H1 (cell line): ENCODE data around the gene HNRNPM. TPM values are rescaled to one million over a fixed set of nuclear protein-coding genes. Genes with fewer than 3 reads are reported as not detected.

ENCODE experiments used
- CTCF ChIA-PET: fragments of 300-600 bp; sonication (Branson Sonifier 250); formaldehyde crosslinking; loops from one replicate; lab custom pipeline; 2021; ENCODE audit not compliant: partially characterized antibody; lab: Charles Lee
- POLR2A ChIA-PET: fragments of 300-600 bp; sonication (Branson Sonifier 250); formaldehyde crosslinking; loops from one replicate; lab custom pipeline; 2021; ENCODE audit warnings: inconsistent platforms; ENCODE audit not compliant: partially characterized antibody; lab: Charles Lee
- DNase-seq, 2 experiments: peaks; one replicate each; pipeline versions ENCODE4 v3.0.0 to v3.0.0-alpha.2; 2010 to 2022; ENCODE audit warnings: low spot score in 2 of 2, low read depth in 1 of 2, mixed read lengths in 1 of 2
- FAIRE-seq: peaks from 2 replicates; lab custom pipeline; 2011; peaks lifted over from hg19 to GRCh38; lab: Jason Lieb, UNC
- H2AFZ ChIP-seq: 2 replicates; pipeline ENCODE4 v1.8.1; 2012; ENCODE audit warnings: low read length, inconsistent platforms
- H2AK5ac ChIP-seq: 2 replicates; pipeline ENCODE4 v1.6.1; 2013; ENCODE audit warnings: low read depth, low read length
- H2BK120ac ChIP-seq: replicated peaks from 2 replicates; pipeline ENCODE3; 2013; ENCODE audit warnings: low read depth, low read length, inconsistent platforms
- H2BK12ac ChIP-seq: 2 replicates; pipeline ENCODE4 v1.6.1; 2013; ENCODE audit warnings: low read depth, low read length
- H2BK15ac ChIP-seq: 2 replicates; pipeline ENCODE4 v1.6.1; 2013; ENCODE audit warnings: low read length
- H2BK20ac ChIP-seq: 2 replicates; pipeline ENCODE4 v1.6.1; 2013; ENCODE audit warnings: low read length
- H2BK5ac ChIP-seq: 2 replicates; pipeline ENCODE4 v1.6.1; 2013; ENCODE audit warnings: low read depth, low read length
- H3K14ac ChIP-seq: 2 replicates; pipeline ENCODE4 v1.6.1; 2013; ENCODE audit warnings: inconsistent platforms; ENCODE audit not compliant: insufficient read length
- H3K18ac ChIP-seq: 2 replicates; pipeline ENCODE4 v1.6.1; 2013; ENCODE audit warnings: low read length; ENCODE audit errors: extremely low read depth
- H3K23ac ChIP-seq: 2 replicates; pipeline ENCODE4 v1.6.1; 2013; ENCODE audit warnings: inconsistent platforms; ENCODE audit not compliant: insufficient read length
- H3K23me2 ChIP-seq: 2 replicates; pipeline ENCODE4 v1.6.1; 2013; ENCODE audit warnings: low read depth, low read length
- H3K27ac ChIP-seq: 2 replicates; pipeline ENCODE4 v1.6.1; 2011; ENCODE audit warnings: low read depth, low read length, inconsistent platforms
- H3K27me3 ChIP-seq, 4 experiments: replicated peaks in 1 of 4; 1 replicate in 1 of 4; 2 replicates in 3 of 4; pipeline versions ENCODE4 v1.6.1 to v1.8.1; 2011 to 2013; ENCODE audit warnings: low read length in 3 of 4, mild to moderate bottlenecking in 3 of 4, inconsistent platforms in 2 of 4, mixed read lengths in 2 of 4, moderate library complexity in 1 of 4; ENCODE audit not compliant: control insufficient read depth in 3 of 4, insufficient read depth in 3 of 4; ENCODE audit errors: extremely low read depth in 1 of 4
- H3K36me3 ChIP-seq, 4 experiments: 2 replicates each; pipeline versions ENCODE4 v1.6.1 to v1.8.1; 2011 to 2013; ENCODE audit warnings: mild to moderate bottlenecking in 4 of 4, low read length in 3 of 4, moderate library complexity in 2 of 4, control low read depth in 1 of 4, inconsistent platforms in 1 of 4; ENCODE audit not compliant: insufficient read depth in 4 of 4, control insufficient read depth in 2 of 4
- H3K4ac ChIP-seq: replicated peaks from 2 replicates; pipeline ENCODE3; 2013; ENCODE audit warnings: low read length, low read depth, mixed read lengths, inconsistent platforms; ENCODE audit not compliant: insufficient read length
- H3K4me1 ChIP-seq, 4 experiments: replicated peaks in 1 of 4; 1 replicate in 1 of 4; 2 replicates in 3 of 4; pipeline versions ENCODE4 v1.6.1 to v1.8.1; 2011 to 2013; ENCODE audit warnings: low read length in 3 of 4, inconsistent platforms in 2 of 4, mixed read lengths in 1 of 4; ENCODE audit not compliant: insufficient read depth in 4 of 4, control insufficient read depth in 3 of 4
- H3K4me2 ChIP-seq, 2 experiments: 2 replicates each; pipeline versions ENCODE4 v1.6.1 to v1.8.1; 2011 to 2013; ENCODE audit warnings: low read depth in 2 of 2, low read length in 2 of 2, control low read depth in 1 of 2, inconsistent platforms in 1 of 2, mild to moderate bottlenecking in 1 of 2; ENCODE audit not compliant: insufficient read depth in 1 of 2
- H3K4me3 ChIP-seq, 4 experiments: fragments of 200-600, 300-600 bp in 1 of 4; sonication (generic), shearing (Covaris generic), sonication (Bioruptor Twin) in 1 of 4; 2 replicates each; pipeline versions ENCODE4 v1.5.1 to v1.8.1; 2011 to 2016; ENCODE audit warnings: low read length in 4 of 4, low read depth in 3 of 4, control low read depth in 2 of 4, inconsistent platforms in 2 of 4, mild to moderate bottlenecking in 2 of 4, mixed read lengths in 1 of 4, moderate library complexity in 1 of 4; ENCODE audit not compliant: insufficient read depth in 2 of 4; ENCODE audit errors: extremely low read depth in 1 of 4
- H3K56ac ChIP-seq: replicated peaks from 2 replicates; pipeline ENCODE3; 2013; ENCODE audit warnings: low read depth, mild to moderate bottlenecking, mixed read lengths, low read length, inconsistent platforms; ENCODE audit not compliant: insufficient read length
- H3K79me1 ChIP-seq: 2 replicates; pipeline ENCODE4 v1.6.1; 2013; ENCODE audit warnings: low read depth, low read length, control low read depth
- H3K79me2 ChIP-seq, 2 experiments: 2 replicates each; pipeline versions ENCODE4 v1.6.1 to v1.8.1; 2012 to 2013; ENCODE audit warnings: low read length in 2 of 2, mild to moderate bottlenecking in 2 of 2, inconsistent platforms in 1 of 2; ENCODE audit not compliant: insufficient read depth in 2 of 2, control insufficient read depth in 1 of 2
- H3K9ac ChIP-seq, 4 experiments: replicated peaks in 1 of 4; 1 replicate in 1 of 4; 2 replicates in 3 of 4; pipeline versions ENCODE4 v1.6.1 to v1.8.1; 2011 to 2013; ENCODE audit warnings: low read depth in 3 of 4, low read length in 3 of 4, control low read depth in 2 of 4, mild to moderate bottlenecking in 2 of 4, moderate library complexity in 2 of 4, inconsistent platforms in 1 of 4; ENCODE audit errors: extremely low read depth in 1 of 4
- H3K9me3 ChIP-seq, 2 experiments: 2 replicates each; pipeline versions ENCODE4 v1.6.1 to v1.8.1; 2012 to 2013; ENCODE audit warnings: mild to moderate bottlenecking in 2 of 2, moderate library complexity in 2 of 2, control low read depth in 1 of 2, inconsistent platforms in 1 of 2, low read depth in 1 of 2, low read length in 1 of 2, mixed read lengths in 1 of 2; ENCODE audit not compliant: insufficient read depth in 2 of 2
- H4K20me1 ChIP-seq, 2 experiments: replicated peaks in 1 of 2; 2 replicates each; pipeline versions ENCODE3 to v1.8.1; 2011 to 2013; ENCODE audit warnings: inconsistent platforms in 2 of 2, low read length in 2 of 2, mild to moderate bottlenecking in 1 of 2; ENCODE audit not compliant: insufficient read depth in 2 of 2, control insufficient read depth in 1 of 2
- H4K5ac ChIP-seq: 2 replicates; pipeline ENCODE4 v1.6.1; 2013; ENCODE audit warnings: low read length, low read depth, mixed read lengths, inconsistent platforms; ENCODE audit not compliant: insufficient read length
- H4K8ac ChIP-seq: 2 replicates; pipeline ENCODE4 v1.8.0; 2013; ENCODE audit warnings: mild to moderate bottlenecking, moderate library complexity, low read length, inconsistent platforms; ENCODE audit not compliant: insufficient read depth; ENCODE audit errors: extremely low read depth
- H4K91ac ChIP-seq: replicated peaks from 2 replicates; pipeline ENCODE3; 2013; ENCODE audit warnings: low read length, mixed read lengths, inconsistent platforms; ENCODE audit not compliant: insufficient read length
- BRCA1 ChIP-seq: IDR thresholded peaks from 2 replicates; pipeline ENCODE4 v1.6.1; 2012; ENCODE audit warnings: low read depth, low read length, improper control_type of control experiment
- GABPA ChIP-seq: IDR thresholded peaks from 2 replicates; pipeline ENCODE4 v1.6.1; 2011; ENCODE audit warnings: mild to moderate bottlenecking, low read length, moderate library complexity, borderline replicate concordance; ENCODE audit not compliant: insufficient read depth
- JUN ChIP-seq: IDR thresholded peaks from 2 replicates; pipeline ENCODE4 v1.6.1; 2011; ENCODE audit warnings: low read depth, mild to moderate bottlenecking, improper control_type of control experiment, low read length
- KDM5A ChIP-seq: fragments of 200-600 bp; IDR thresholded peaks from 2 replicates; pipeline ENCODE4 v1.7.1; 2012; ENCODE audit warnings: mild to moderate bottlenecking, low read length, inconsistent platforms, mixed read lengths
- MAFK ChIP-seq: IDR thresholded peaks from 2 replicates; pipeline ENCODE4 v1.6.1; 2012; ENCODE audit warnings: low read depth, mild to moderate bottlenecking, improper control_type of control experiment, low read length
- PHF8 ChIP-seq: fragments of 200-600 bp; sonication (generic); conservative IDR thresholded peaks from 2 replicates; pipeline ENCODE4 v1.7.1; 2012; ENCODE audit warnings: low read depth, mild to moderate bottlenecking, inconsistent platforms, low read length, moderate library complexity
- POU5F1 ChIP-seq: IDR thresholded peaks from 2 replicates; pipeline ENCODE4 v1.6.1; 2011; ENCODE audit warnings: low read depth, mild to moderate bottlenecking, low read length, moderate library complexity
- RAD21 ChIP-seq, 2 experiments: IDR thresholded peaks in 1 of 2; conservative IDR thresholded peaks in 1 of 2; 2 replicates each; pipeline ENCODE4 v1.6.1; 2011; ENCODE audit warnings: low read depth in 2 of 2, low read length in 2 of 2, improper control_type of control experiment in 1 of 2, inconsistent platforms in 1 of 2, mild to moderate bottlenecking in 1 of 2, moderate library complexity in 1 of 2
- RFX5 ChIP-seq: IDR thresholded peaks from 2 replicates; pipeline ENCODE4 v1.6.1; 2011; ENCODE audit warnings: low read depth, low read length, improper control_type of control experiment, borderline replicate concordance
- SUZ12 ChIP-seq: fragments of 200-600 bp; sonication (generic); IDR thresholded peaks from 2 replicates; pipeline ENCODE4 v1.6.1; 2012; ENCODE audit warnings: mild to moderate bottlenecking, inconsistent platforms, low read length, moderate library complexity, mixed read lengths
- YY1 ChIP-seq: IDR thresholded peaks from 2 replicates; pipeline ENCODE4 v1.6.1; 2011; ENCODE audit warnings: low read depth, mild to moderate bottlenecking, low read length
- WGBS, 2 experiments: shearing (Covaris generic) in 1 of 2; methylation state at CpG; one replicate each; pipeline versions ENCODE4 v1.1.6 to v1.1.7; 2013 to 2015; ENCODE audit warnings: low lambda C conversion rate in 2 of 2, mixed read lengths in 2 of 2, inconsistent platforms in 1 of 2, low coverage in 1 of 2, missing lambda C conversion rate in 1 of 2; ENCODE audit not compliant: insufficient replicate concordance in 2 of 2, insufficient coverage in 1 of 2, insufficient read length in 1 of 2; ENCODE audit errors: extremely low coverage in 1 of 2, missing lambda C conversion rate in 1 of 2; 5-methylcytosine and 5-hydroxymethylcytosine counted together
- polyA plus RNA-seq, 7 experiments: library from polyadenylated mRNA; depleted of rRNA in 3 of 7; stranded (reverse) in 5 of 7; unstranded in 2 of 7; fragments of >200 nt in 5 of 7; fragments of 200-250 nt in 2 of 7; gene quantifications; 1 replicate in 5 of 7; 2 replicates in 1 of 7; 4 replicates in 1 of 7; pipeline versions ENCODE4 v1.2.1 to v1.2.3, GENCODE V29; 2011 to 2013; ENCODE audit warnings: missing spikeins in 2 of 7, mixed read lengths in 2 of 7
- total RNA-seq: library from RNA; stranded (reverse); fragmentation: NEBNext Ultra II Directional; extraction: Animal tissue kit (Norgen Biotek cat#: 25700); gene quantifications from 2 replicates; pipeline ENCODE4 v1.2.1, GENCODE V29; 2021
- TF ChIP-seq, protein P1 (sequence below): IDR thresholded peaks from 2 replicates; pipeline ENCODE4 v1.6.1; 2012; ENCODE audit warnings: inconsistent platforms

HNRNPM gene
- total and polyA plus RNA-seq, 2 of the 8 experiments (the other 6 are each of a cell fraction or from before 2014, with no cell fraction given) = 375 to 474 TPM

DNA sequence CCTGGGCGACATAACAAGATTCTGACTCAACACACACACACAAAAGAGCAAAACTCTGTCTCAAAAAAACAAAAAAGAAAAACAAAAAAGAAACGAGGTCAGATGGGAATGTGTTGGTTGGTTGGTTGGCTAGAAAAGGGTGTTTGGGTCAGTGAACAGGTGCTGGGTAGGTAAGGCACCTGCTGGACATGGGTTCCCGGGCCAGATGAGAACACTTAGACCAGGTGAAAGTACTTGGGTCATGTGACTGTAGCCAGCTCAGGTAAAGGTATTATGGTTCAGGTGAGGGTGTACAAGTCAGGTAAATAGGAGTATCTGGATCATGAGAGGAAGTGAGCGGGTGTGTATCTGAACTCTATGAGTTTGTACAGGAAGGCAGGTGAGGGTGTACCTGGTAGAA, 83.7 kb downstream of the HNRNPM start:
- 87% methylated on average over 4 of the region's 4 CpGs; no CpG with 5 or more reads in 1 of the 2 experiments for WGBS, 2 experiments
- Histone ChIP-seq H3K14ac (no peak overlapping the region), H3K4me1 (peaks cover 0 to 8% (median 3%) of the 10 kb centered on the region in 4 experiments; a peak in 4 of 7 replicates), H4K5ac (no peak overlapping the region), H3K23ac (no peak overlapping the region), H3K18ac (no peak overlapping the region), H4K8ac (no peak overlapping the region), H3K4me3 (no peak overlapping the region), H3K9me3 (no peaks in the 10 kb centered on the region), H2BK15ac (no peak overlapping the region), H3K27ac (no peak overlapping the region), H3K27me3 (no peaks in the 10 kb centered on the region), H3K56ac (no peak overlapping the region), H2BK120ac (no peak overlapping the region), H3K9ac (no peak overlapping the region), H3K79me2 (no peaks in the 10 kb centered on the region), H2BK5ac (no peak overlapping the region), H4K20me1 (peaks cover 4 to 20% of the 10 kb centered on the region in 2 experiments), H3K4me2 (no peak overlapping the region), H3K79me1 (peaks cover 10% of the 10 kb centered on the region), H3K4ac (no peak overlapping the region), H2AK5ac (no peak overlapping the region), H2BK12ac (no peak overlapping the region), H3K36me3 (no peaks in the 10 kb centered on the region), H3K23me2 (peaks cover 6% of the 10 kb centered on the region), H2BK20ac (no peak overlapping the region), H2AFZ (no peak overlapping the region), H4K91ac (no peak overlapping the region)
- ChIA-PET CTCF (interaction anchor here (0.8 to 1.0 kb wide), 2 partner anchors 52 to 258 kb away, joined by 3 to 6 read pairs; no protein-coding TSS in a partner anchor), POLR2A (interaction anchor here (6.7 kb wide), 1 partner anchor 13 kb away, joined by 73 read pairs; the partner anchor contains the start of gene ZNF414)
- DNase-seq (no peak), FAIRE-seq (no peak)
- no peak for TF ChIP-seq JUN
- TF ChIP-seq SUZ12 = no peak
- TF ChIP-seq, protein P1, sequence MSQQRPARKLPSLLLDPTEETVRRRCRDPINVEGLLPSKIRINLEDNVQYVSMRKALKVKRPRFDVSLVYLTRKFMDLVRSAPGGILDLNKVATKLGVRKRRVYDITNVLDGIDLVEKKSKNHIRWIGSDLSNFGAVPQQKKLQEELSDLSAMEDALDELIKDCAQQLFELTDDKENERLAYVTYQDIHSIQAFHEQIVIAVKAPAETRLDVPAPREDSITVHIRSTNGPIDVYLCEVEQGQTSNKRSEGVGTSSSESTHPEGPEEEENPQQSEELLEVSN = no peak
- TF ChIP-seq PHF8 = no peak
- TF ChIP-seq GABPA = no peak
- no peak for TF ChIP-seq BRCA1
- no peak for TF ChIP-seq RFX5
- TF ChIP-seq MAFK = no peak
- TF ChIP-seq POU5F1 = no peak
- TF ChIP-seq RAD21 (IDR thresholded peaks at IDR 0.05 in 1 of 2, conservative IDR thresholded peaks at IDR 0.05 in 1 of 2; ENCODE audit: low read depth in 2 of 2, low read length in 2 of 2) = no peak
- TF ChIP-seq YY1 = no peak
- no peak for TF ChIP-seq KDM5A
